OCI-LY1 (cell line): ENCODE measurements around the gene ANKS1A.

Source experiments
- H2AFZ ChIP-seq: fragments of 200-600 bp; sonication (generic), shearing (Covaris generic); 2 replicates; pipeline ENCODE4 v1.6.0; 2014; ENCODE audit warnings: antibody characterized with exemption, mild to moderate bottlenecking, low read length
- H3F3A ChIP-seq: fragments of 200-600 bp; sonication (generic), shearing (Covaris generic); 2 replicates; pipeline ENCODE4 v1.6.0; 2014; ENCODE audit warnings: mild to moderate bottlenecking, antibody characterized with exemption, low read length, moderate library complexity; ENCODE audit not compliant: insufficient read depth
- H3K27ac ChIP-seq: fragments of 200-600 bp; sonication (generic); 2 replicates; pipeline ENCODE4 v1.5.1; 2014; ENCODE audit warnings: low read length, mixed run types, mild to moderate bottlenecking, low read depth; ENCODE audit not compliant: poor library complexity, severe bottlenecking
- H3K27me3 ChIP-seq: fragments of 200-600 bp; sonication (generic); 2 replicates; pipeline ENCODE4 v1.6.0; 2014; ENCODE audit warnings: antibody characterized with exemption, mild to moderate bottlenecking, low read length, moderate library complexity; ENCODE audit not compliant: insufficient read depth
- H3K36me3 ChIP-seq: fragments of 200-600 bp; sonication (generic); 2 replicates; pipeline ENCODE4 v1.6.1; 2014; ENCODE audit warnings: mild to moderate bottlenecking, antibody characterized with exemption, low read length, moderate library complexity, mixed read lengths; ENCODE audit not compliant: insufficient read depth
- H3K4me1 ChIP-seq: fragments of 200-600 bp; sonication (generic); 2 replicates; pipeline ENCODE4 v1.5.1; 2014; ENCODE audit warnings: mild to moderate bottlenecking, low read length, moderate library complexity; ENCODE audit not compliant: insufficient read depth, severe bottlenecking
- H3K4me2 ChIP-seq: fragments of 200-600 bp; sonication (generic), shearing (Covaris generic); 2 replicates; pipeline ENCODE4 v1.6.1; 2014; ENCODE audit warnings: low read length
- H3K4me3 ChIP-seq: fragments of 200-600 bp; sonication (generic); 2 replicates; pipeline ENCODE4 v1.5.1; 2014; ENCODE audit warnings: low read length, low read depth, mild to moderate bottlenecking, mixed read lengths; ENCODE audit not compliant: poor library complexity, severe bottlenecking
- H3K79me2 ChIP-seq: fragments of 200-600 bp; shearing (Covaris generic); 2 replicates; pipeline ENCODE4 v1.6.1; 2016; ENCODE audit warnings: mixed run types, low read length, mixed read lengths; ENCODE audit not compliant: insufficient read depth
- H3K9ac ChIP-seq: fragments of 200-600 bp; sonication (generic), shearing (Covaris generic); 2 replicates; pipeline ENCODE4 v1.6.1; 2014; ENCODE audit warnings: mild to moderate bottlenecking, low read length, mixed read lengths
- H3K9me2 ChIP-seq: fragments of 200-600 bp; sonication (generic), shearing (Covaris generic); 2 replicates; pipeline ENCODE4 v1.6.1; 2014; ENCODE audit warnings: low read depth, mild to moderate bottlenecking, low read length, mixed read lengths
- H3K9me3 ChIP-seq: fragments of 200-600 bp; shearing (Covaris generic); 2 replicates; pipeline ENCODE4 v1.6.1; 2014; ENCODE audit warnings: low read length, mixed read lengths
- H4K20me1 ChIP-seq: fragments of 200-600 bp; sonication (generic), shearing (Covaris generic); 2 replicates; pipeline ENCODE4 v1.6.0; 2016; ENCODE audit warnings: mild to moderate bottlenecking, low read length; ENCODE audit not compliant: insufficient read depth
- CTCF ChIP-seq: fragments of 200-600 bp; sonication (generic), shearing (Covaris generic); IDR thresholded peaks from 2 replicates; pipeline ENCODE4 v1.5.1; 2017; ENCODE audit warnings: mild to moderate bottlenecking, antibody characterized with exemption, low read length, moderate library complexity, mixed read lengths
- EZH2 ChIP-seq: fragments of 200-600 bp; sonication (generic), shearing (Covaris generic); IDR thresholded peaks from 2 replicates; pipeline ENCODE4 v1.8.0; 2017; ENCODE audit warnings: borderline replicate concordance, mixed run types, mild to moderate bottlenecking, antibody characterized with exemption, low read length, moderate library complexity, mixed read lengths

The ANKS1A gene

GRCh38 chr6:35035481-35036030, 146.5 kb downstream of the ANKS1A start:
- no peaks in the 10 kb centered on the region for H3K9me3 ChIP-seq
- no peaks in the 10 kb centered on the region for H3F3A ChIP-seq
- no peak overlapping the region for H3K9ac ChIP-seq
- no peaks in the 10 kb centered on the region; the same call in 1 of the 2 replicates for H3K36me3 ChIP-seq
- H2AFZ ChIP-seq, result no peak overlapping the region
- no peaks in the 10 kb centered on the region for H3K79me2 ChIP-seq
- H3K4me2 ChIP-seq, result no peak overlapping the region
- H3K4me3 ChIP-seq, result no peak overlapping the region
- no peaks in the 10 kb centered on the region for H3K4me1 ChIP-seq
- no peaks in the 10 kb centered on the region for H4K20me1 ChIP-seq
- no peak for TF ChIP-seq CTCF
- no peak for TF ChIP-seq EZH2
- H3K9me2 ChIP-seq, result no peaks in the 10 kb centered on the region
- no peaks in the 10 kb centered on the region for H3K27me3 ChIP-seq
- H3K27ac ChIP-seq, result no peak overlapping the region

- no peaks in the 10 kb centered on the region for H3K4me1 ChIP-seq
- no peaks in the 10 kb centered on the region for H4K20me1 ChIP-seq
- no peak overlapping the region for H3K4me2 ChIP-seq
These were observed 147.2 kb downstream of the ANKS1A start for GRCh38 chr6:35036059-35036827.

More at GRCh38 chr6:35036059-35036827, 147.2 kb downstream of the ANKS1A start:
- Histone ChIP-seq H3K9ac (no peak overlapping the region), H3K27ac (no peak overlapping the region), H3K9me3 (no peaks in the 10 kb centered on the region), H2AFZ (no peak overlapping the region), H3K9me2 (no peaks in the 10 kb centered on the region), H3K36me3 (no peaks in the 10 kb centered on the region; the same call in 1 of the 2 replicates), H3F3A (no peaks in the 10 kb centered on the region), H3K4me3 (no peak overlapping the region), H3K27me3 (no peaks in the 10 kb centered on the region), H3K79me2 (no peaks in the 10 kb centered on the region)
- TF ChIP-seq EZH2, result no peak
- TF ChIP-seq CTCF, result no peak
